HG02938 (cell line): ENCODE results near the gene SMAD6.

Experiments used
- ATAC-seq: cut with Tn5 transposase; IDR thresholded peaks from one replicate; pipeline ENCODE4 v1.9.1; 2021; ENCODE audit warnings: mild to moderate bottlenecking, moderate library complexity; ENCODE audit not compliant: unreplicated experiment

Gene SMAD6

GRCh38 chr15:66719471-66719870 is 17.4 kb downstream of the SMAD6 start:
- ATAC-seq = no peak

DNA sequence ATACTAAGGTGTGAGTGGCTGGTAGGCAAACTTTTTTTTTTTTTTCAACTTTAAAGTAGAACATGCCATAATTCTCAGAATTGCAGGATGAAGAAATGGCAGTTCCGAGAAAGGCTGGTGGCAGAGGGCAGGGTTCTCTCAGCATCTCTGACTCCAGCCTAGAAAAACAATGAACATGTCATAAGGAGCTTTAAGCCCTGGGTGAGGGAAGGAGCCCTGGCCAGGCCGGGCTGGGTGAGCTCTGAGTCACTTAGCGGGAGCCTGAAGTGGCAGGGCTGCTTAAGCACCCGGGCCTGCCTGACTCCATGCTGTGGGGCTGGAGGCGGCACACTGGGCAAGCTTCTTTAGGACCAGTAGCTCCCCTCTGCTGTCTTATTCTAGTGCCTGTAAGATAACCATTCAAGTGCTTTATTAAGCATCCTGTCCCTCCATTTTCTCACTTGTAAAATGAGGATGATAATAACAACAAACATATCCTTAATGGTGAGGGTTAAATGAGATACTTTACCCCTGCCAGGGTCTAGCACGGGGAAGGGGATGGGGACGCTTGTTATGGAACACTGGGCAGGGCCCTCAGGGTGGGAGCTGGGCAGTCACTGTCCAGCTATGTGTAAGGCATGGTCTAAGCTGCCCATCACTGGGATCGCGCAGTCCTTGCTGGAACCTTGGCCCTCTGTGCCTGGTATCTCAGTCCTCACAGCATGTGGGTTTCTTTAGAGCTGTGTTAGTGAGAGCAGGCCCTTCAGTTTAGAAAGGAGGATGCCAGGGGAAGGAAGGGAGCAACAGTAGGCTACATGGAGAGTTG is 18.4 kb downstream of the SMAD6 start:
- ATAC-seq = no peak

DNA sequence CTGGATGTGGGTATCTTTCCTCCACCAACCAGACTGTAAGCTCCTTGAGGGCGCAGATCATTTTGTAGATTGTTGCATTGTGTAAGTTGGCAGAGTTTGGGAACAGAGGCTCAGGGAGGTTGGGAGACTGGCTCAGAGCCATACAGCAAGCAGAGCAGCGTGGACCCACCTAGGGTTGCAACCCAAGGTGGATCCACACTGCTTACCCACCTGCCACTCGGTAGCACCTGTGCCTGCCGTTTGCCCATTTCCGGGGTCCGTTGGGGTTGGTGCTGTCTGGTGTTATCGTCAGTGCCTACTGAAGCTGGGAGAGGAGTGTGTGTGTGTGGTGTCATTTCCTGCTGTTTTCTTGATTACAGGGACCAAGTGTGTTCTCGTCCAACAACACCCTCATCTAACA is 19.0 kb downstream of the SMAD6 start:
- ATAC-seq = no peak

DNA sequence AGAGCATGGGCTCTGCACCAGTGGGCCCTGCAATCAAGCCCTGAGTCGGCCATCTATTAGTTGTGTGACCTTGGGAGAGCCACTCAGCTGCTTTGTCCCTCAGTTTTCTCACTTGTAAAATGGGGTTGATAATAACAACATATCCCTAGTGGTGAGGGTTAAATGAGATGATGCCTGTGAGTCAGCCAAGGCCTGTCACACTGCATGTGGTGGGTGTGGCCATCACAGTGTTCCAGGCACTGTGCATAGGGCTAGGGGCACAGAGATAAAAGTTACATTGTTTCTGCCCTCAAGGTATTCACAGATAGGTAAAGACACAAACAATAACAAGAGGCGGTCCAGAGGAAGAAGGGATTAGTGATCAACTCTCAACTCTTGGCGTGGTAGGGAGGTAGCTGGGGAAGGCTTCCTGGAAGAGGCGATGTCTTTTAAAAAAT is 19.5 kb downstream of the SMAD6 start:
- ATAC-seq = no peak

DNA sequence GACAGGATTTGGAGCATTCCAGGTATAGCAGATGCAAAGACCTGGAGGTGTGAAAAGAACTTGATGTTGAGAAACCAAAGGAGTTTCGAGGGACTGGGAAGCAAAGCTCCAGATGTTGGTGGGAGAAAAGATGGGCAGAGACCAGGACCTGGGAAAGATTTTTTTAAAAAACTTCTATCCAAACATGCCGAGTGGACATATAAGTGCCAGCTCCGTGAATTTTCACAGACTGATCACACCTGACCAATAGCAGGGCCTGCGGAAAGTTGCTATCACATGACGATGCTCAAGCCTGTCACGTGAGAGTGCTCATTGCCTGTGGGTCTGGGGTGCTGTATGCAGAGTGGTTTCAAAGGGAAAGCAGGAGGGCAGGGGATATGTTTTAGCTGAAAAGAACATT is 19.9 kb downstream of the SMAD6 start:
- ATAC-seq = no peak

DNA sequence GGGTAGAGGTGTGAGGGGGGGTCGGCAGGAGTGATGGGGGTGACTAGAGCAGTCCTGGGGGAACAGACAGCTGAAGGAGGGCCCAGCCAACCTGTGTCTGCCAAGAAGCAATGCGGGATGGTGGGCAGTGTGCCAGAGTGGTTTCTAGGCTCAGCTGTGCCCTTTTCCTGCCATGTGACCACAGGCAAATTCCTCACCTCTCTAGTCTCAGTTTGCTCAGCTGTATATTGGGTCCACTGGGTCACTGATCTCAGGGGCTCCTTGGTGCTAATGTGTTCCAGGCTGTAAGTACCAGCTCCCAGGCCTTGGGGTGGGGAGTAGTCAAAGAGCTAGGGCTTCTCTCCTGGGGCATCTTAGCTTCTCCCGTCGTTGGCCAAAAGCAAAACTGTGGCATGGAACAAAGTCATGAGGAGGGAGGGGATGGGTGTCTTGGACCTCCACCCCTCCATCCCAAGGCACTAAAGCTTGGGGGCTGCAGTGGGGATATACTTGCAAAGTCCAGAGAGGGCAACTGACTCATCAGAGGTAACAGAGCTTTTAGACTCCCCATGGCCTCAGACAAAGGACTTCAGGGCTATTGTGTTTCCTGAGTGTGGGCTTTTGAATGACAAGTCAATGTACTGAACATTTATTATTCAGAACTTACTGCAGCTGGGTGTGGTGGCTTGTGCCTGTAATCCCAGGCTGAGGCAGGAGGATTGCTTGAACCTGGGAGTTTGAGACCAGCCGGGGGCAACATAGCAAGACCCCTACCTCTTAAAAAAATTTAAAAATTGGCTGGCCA is 20.9 kb downstream of the SMAD6 start:
- no peak for ATAC-seq

DNA sequence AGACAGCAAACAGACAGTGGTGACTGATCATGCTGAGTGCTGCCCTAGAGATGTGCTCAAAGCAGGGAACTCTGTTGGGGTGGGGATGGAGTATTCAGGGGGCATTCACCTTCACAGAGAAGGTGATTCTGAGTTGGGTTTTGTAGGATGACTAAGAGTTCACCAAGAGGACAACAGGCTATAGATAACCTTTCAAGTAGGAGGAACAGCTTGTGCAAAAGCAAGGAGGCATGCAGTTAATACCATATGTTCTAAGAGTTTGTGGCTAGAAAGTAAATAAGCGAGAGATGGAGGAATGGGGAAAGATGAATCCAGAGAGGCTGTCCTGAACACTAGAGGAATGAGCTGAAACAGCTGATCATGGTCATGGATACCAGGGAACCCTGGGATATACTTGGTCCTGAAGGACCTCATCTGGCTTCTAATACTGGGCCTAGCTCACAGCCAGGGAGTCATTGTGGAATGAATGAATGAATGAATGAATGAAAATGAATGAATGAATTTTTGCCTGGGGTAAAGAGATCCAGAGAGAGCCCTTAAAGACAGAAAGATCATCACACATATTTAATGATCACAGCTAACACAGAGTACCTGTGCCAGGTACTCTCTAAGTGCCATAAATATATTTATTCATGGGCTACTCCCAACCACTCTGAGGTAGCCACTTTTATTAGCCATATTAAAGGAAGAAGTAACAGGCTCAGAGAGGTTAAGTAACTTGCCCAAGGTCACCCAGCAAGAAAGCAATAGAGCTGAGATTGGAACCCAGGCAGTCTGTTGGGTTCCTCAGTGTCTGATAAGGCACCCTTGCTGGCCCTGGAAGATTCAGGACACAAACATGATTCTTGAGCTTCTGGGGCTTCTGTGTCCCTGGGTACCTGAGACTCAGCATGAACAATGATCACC is 22.0 kb downstream of the SMAD6 start:
- no peak for ATAC-seq

DNA sequence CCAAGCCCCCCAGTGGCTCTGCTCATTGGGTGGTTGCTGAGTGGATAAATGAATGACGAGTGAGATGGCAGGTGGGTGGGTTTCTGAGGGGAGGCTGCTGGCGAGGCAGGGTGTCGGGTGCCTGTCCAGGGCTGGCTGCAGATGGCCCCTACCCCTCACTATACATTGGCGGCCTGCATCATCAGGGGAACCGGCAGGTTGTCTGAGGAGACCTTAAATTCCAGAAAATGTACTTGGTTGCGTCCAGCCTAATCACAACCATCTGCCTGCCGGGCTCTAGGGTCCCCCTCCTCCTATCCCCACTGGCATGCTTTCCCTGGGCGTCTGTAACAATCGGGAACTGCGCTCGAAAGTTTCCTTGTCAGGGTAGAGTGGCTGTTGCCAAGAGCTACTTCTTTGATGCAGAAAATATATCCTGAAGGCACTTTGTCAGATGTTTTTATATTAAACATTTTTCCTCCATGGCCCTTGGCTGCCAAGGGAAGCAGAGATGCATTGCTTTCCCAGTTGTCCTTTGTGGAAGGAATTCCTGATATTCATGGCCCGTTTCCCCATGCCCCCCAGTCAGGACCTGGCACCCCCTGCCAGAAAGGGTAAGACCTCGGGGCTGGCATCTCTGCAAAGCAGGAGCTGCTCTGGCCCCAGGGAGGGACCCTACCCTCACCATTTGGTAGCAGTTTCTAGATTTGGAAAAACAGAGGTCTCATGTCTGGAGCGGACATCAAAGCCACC is 22.9 kb downstream of the SMAD6 start:
- no peak for ATAC-seq

- ATAC-seq = no peak
These were observed 23.4 kb downstream of the SMAD6 start for GRCh38 chr15:66725464-66725785.

DNA sequence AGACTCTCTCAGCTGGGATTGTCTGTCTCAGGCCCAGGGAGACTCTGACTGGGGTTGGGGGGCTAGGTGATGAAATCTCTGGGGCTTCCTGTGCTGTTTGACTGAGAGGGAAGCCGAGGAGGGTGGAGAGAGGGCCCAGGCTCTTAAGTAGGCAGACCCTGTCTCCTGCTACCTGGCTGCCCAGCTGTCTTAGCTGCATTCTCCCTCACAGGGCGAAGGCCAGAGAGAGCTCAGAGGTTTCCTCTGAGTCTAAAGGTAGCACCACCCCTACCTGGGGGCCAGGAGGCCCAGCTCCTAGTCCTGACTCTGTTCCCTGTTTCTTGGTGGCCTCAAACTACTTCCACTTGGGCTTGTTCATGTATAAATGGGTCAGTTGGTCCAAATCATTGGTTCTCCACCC is 24.4 kb downstream of the SMAD6 start:
- ATAC-seq = no peak

DNA sequence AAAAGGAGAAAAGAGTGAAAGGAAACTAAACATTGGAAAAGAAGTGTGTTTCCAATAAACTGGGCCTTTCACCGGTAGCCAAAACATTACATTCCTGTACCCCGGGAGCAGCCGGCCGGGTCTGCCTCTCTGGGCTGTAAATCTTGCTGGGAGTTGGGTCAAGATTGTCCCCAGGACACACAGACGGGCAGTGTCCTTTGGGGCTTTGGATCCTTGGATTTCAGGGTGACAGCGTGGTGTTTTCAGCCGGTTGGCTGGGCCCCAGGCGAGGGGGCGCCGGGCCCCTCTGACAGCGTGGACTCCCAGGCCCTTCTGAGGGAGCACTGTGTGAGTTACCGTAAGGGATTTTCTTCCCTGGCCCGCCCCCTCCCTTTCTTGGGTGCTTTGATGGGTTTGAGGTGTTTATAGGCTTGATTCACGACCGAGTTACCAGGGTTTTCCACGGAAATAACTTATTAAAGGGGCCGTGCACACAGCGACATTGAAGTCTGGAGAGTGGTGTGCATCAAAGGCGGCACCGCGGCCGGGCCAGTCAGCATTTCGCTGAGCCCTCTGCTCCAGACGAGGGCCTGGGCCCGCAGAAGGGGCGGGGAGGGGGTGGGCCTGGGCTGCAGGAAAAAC is 27.4 kb downstream of the SMAD6 start:
- ATAC-seq = no peak

GRCh38 chr15:66730168-66731021 is 28.4 kb downstream of the SMAD6 start:
- no peak for ATAC-seq

GRCh38 chr15:66733976-66734375 is 31.9 kb downstream of the SMAD6 start:
- no peak for ATAC-seq

- no peak for ATAC-seq
These were observed 33.2 kb downstream of the SMAD6 start for GRCh38 chr15:66734961-66735908.

- no peak for ATAC-seq
These were observed 33.9 kb downstream of the SMAD6 start for GRCh38 chr15:66735909-66736305.

- ATAC-seq = no peak
These were observed 35.4 kb downstream of the SMAD6 start for GRCh38 chr15:66737243-66738010.

- no peak for ATAC-seq
These were observed 36.1 kb downstream of the SMAD6 start for GRCh38 chr15:66738116-66738515.
